ENCODE measurements around the gene LRRC4C.

The LRRC4C gene

GRCh38 chr11:41189701-41190436, 269.6 kb downstream of the LRRC4C start:
- no peak for ATAC-seq (ENCODE audit: low read depth)

GRCh38 chr11:41177791-41178190, 281.7 kb downstream of the LRRC4C start:
- Histone ChIP-seq H3K36me3 (ENCODE audit: low read depth) (no peaks in the 10 kb centered on the region), H3K4me3 (ENCODE audit: severe bottlenecking) (no peak overlapping the region), H3K27me3 (ENCODE audit: insufficient read depth, poor library complexity, severe bottlenecking) (no peaks in the 10 kb centered on the region), H3K27ac (ENCODE audit: poor library complexity, severe bottlenecking) (no peak overlapping the region), H3K4me1 (ENCODE audit: insufficient read depth, poor library complexity, severe bottlenecking) (no peaks in the 10 kb centered on the region), H3K9me3 (ENCODE audit: severe bottlenecking) (no peaks in the 10 kb centered on the region)
- TF ChIP-seq CTCF (IDR thresholded peaks at IDR 0.05; ENCODE audit: poor library complexity, severe bottlenecking): no peak
- no peak for DNase-seq (ENCODE audit: low spot score)
- ATAC-seq (ENCODE audit: low read depth): no peak

More at GRCh38 chr11:41189701-41190436, 269.6 kb downstream of the LRRC4C start:
- Histone ChIP-seq H3K36me3 (ENCODE audit: low read depth) (no peaks in the 10 kb centered on the region), H3K27me3 (ENCODE audit: insufficient read depth, poor library complexity, severe bottlenecking) (no peaks in the 10 kb centered on the region), H3K27ac (ENCODE audit: poor library complexity, severe bottlenecking) (no peak overlapping the region), H3K4me1 (ENCODE audit: insufficient read depth, poor library complexity, severe bottlenecking) (no peaks in the 10 kb centered on the region), H3K9me3 (ENCODE audit: severe bottlenecking) (no peaks in the 10 kb centered on the region), H3K4me3 (ENCODE audit: severe bottlenecking) (no peak overlapping the region)
- TF ChIP-seq CTCF (IDR thresholded peaks at IDR 0.05; ENCODE audit: poor library complexity, severe bottlenecking): no peak
- no peak for DNase-seq (ENCODE audit: low spot score)

- no peaks in the 10 kb centered on the region for H3K27me3 ChIP-seq (ENCODE audit: insufficient read depth, poor library complexity, severe bottlenecking)
- H3K4me1 ChIP-seq (ENCODE audit: insufficient read depth, poor library complexity, severe bottlenecking): no peaks in the 10 kb centered on the region
- ATAC-seq (ENCODE audit: low read depth) (no peak), DNase-seq (ENCODE audit: low spot score) (no peak)
- no peak overlapping the region for H3K27ac ChIP-seq (ENCODE audit: poor library complexity, severe bottlenecking)
- no peak overlapping the region for H3K4me3 ChIP-seq (ENCODE audit: severe bottlenecking)
- no peaks in the 10 kb centered on the region for H3K36me3 ChIP-seq (ENCODE audit: low read depth)
- H3K9me3 ChIP-seq (ENCODE audit: severe bottlenecking): no peaks in the 10 kb centered on the region
- TF ChIP-seq CTCF (IDR thresholded peaks at IDR 0.05; ENCODE audit: poor library complexity, severe bottlenecking): no peak
Observed at GRCh38 chr11:41175304-41175972, 284.0 kb downstream of the LRRC4C start.

- no peak for TF ChIP-seq CTCF (IDR thresholded peaks at IDR 0.05; ENCODE audit: poor library complexity, severe bottlenecking)
- Histone ChIP-seq H3K4me3 (ENCODE audit: severe bottlenecking) (no peak overlapping the region), H3K27me3 (ENCODE audit: insufficient read depth, poor library complexity, severe bottlenecking) (no peaks in the 10 kb centered on the region), H3K4me1 (ENCODE audit: insufficient read depth, poor library complexity, severe bottlenecking) (no peaks in the 10 kb centered on the region), H3K27ac (ENCODE audit: poor library complexity, severe bottlenecking) (no peak overlapping the region), H3K36me3 (ENCODE audit: low read depth) (no peaks in the 10 kb centered on the region), H3K9me3 (ENCODE audit: severe bottlenecking) (no peaks in the 10 kb centered on the region)
- ATAC-seq (ENCODE audit: low read depth): no peak
- no peak for DNase-seq (ENCODE audit: low spot score)
Observed at GRCh38 chr11:41146326-41146725, 313.1 kb downstream of the LRRC4C start.

- ATAC-seq (ENCODE audit: low read depth) (no peak), DNase-seq (ENCODE audit: low spot score) (no peak)
- no peak overlapping the region for H3K4me3 ChIP-seq (ENCODE audit: severe bottlenecking)
- H3K36me3 ChIP-seq (ENCODE audit: low read depth): no peaks in the 10 kb centered on the region
- no peaks in the 10 kb centered on the region for H3K4me1 ChIP-seq (ENCODE audit: insufficient read depth, poor library complexity, severe bottlenecking)
- no peak for TF ChIP-seq CTCF (IDR thresholded peaks at IDR 0.05; ENCODE audit: poor library complexity, severe bottlenecking)
- no peaks in the 10 kb centered on the region for H3K9me3 ChIP-seq (ENCODE audit: severe bottlenecking)
- no peak overlapping the region for H3K27ac ChIP-seq (ENCODE audit: poor library complexity, severe bottlenecking)
- no peaks in the 10 kb centered on the region for H3K27me3 ChIP-seq (ENCODE audit: insufficient read depth, poor library complexity, severe bottlenecking)
Observed at GRCh38 chr11:41145420-41145819, 314.0 kb downstream of the LRRC4C start.
